ENCODE data around the gene GBGT1.
"Not testable (repeated sequence)": the region's sequence is repeated elsewhere in the genome, so short reads cannot be mapped to it uniquely, and the experiment has no call there.

Gene GBGT1

GRCh38 chr9:133163504-133164172 is at the start of gene GBGT1:
Gene GBGT1, minus strand, starts transcription at chr9:133163914. Its CDS starts 1,502 bp downstream, at chr9:133162412.
- DNase-seq (ENCODE audit: low read depth): no peak

GRCh38 chr9:133210609-133211008 is 46.9 kb upstream of the GBGT1 start:
- no peak for DNase-seq (ENCODE audit: low read depth)

GRCh38 chr9:133210202-133210532 is 46.5 kb upstream of the GBGT1 start:
- DNase-seq (ENCODE audit: low read depth): no peak

DNA sequence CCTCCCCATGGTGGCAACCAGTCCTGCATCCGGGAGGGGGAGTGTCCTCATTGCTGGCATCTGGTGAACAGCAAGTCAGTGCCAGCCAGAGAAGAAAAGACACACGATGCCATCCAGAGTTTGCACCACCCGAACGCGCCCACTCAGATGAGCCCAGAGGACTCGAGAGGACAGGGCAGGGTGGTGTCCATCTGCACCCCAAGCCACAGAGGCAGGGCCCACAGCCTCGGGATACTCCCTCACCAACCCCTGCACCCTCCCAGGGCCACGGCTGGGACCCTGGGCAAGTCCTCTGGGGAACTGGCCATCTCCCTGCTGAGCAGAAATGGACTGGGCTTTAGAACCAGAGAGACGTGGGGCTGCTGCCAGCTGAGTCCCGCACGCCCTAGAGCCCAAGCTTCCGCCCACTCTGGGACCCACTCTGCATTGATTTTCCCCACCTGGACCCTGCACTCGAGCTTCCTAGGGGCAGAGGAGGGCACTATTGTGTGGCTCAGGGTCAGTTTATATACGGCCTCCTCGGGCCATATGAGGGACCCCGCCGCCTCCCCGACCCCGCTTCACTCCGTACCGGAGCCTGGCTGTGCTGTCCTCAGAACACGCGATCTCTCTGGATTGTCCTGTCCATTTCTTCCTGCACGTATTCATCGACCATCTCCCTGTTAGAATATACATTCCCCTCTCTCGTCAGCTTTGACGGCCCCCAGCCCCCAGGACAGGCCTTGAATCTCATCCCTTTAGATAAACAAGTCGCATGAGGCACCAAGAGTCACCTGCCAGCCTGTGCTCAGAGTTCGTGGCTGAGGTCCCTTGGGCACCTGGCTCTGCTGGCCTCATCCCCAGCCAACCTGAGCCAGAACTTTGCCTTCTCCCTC is 45.9 kb upstream of the GBGT1 start:
- DNase-seq (ENCODE audit: low read depth): not testable (repeated sequence)

GRCh38 chr9:133208880-133209300 is 45.2 kb upstream of the GBGT1 start, which contains the start of gene OBP2B:
Gene OBP2B, minus strand, starts transcription at chr9:133209250. Its CDS starts 51 bp downstream, at chr9:133209199.
- DNase-seq (ENCODE audit: low read depth): not testable (repeated sequence)

DNA sequence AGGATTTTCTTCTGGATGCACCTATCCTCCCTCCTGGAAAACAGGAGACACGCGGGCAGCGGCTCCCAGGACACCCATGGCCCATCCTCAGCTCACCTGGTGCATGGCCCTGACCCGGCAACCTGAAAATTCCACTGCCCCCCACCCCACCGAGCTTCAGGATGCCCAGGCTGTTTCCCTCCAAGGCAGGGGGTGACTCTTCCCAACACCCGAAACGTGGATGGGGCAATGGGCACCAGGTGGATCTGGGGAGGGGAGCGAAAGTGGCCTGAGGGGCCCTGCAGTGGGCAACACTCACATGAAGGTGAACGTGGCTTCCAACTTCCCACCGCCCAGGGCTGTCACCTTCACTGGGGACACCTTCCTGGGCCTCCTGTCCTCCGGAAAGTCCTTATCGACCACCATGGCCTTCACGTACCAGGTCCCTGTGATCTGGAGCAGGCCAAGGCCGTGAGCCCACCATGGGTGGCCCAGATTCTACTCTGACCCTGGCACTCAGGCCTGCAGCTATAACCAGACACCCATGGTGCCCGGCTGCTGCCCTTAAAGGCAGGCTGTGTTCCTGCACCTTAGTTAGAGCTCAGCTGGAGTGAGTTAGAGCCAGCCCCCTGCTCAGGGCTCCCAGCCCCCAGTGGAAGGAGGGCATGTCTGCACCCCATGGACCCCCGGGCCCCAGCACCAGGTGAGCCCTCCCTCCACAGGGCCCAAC is 44.6 kb upstream of the GBGT1 start:
- not testable (repeated sequence) for DNase-seq (ENCODE audit: low read depth)

- DNase-seq (ENCODE audit: low read depth): no peak
Measured at GRCh38 chr9:133207540-133208170, 43.9 kb upstream of the GBGT1 start.

DNA sequence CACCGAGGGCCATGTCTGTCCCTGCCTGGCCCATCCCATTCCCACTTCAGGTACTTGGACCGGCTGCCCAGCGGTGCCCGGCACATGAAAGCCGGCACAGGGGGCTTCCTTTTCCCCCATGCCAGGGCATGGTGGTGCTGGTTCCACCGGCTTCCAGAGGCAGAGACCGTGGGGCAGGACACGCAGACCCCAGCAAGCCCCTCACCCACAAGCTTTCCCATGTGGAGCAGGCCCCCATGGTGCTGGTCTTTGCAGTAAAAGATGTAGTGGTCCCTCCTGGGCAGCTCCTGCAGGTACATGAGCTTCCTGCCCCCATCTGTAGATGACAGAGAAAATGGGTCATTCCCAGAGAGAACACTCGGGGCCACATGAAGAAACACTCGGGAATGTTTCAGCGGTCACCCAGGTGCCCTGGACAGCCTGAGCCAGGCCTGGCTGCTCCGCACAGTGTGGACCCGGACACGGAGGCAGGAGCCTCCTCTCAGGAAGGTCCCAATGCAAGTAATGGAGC is 43.4 kb upstream of the GBGT1 start:
- no peak for DNase-seq (ENCODE audit: low read depth)

DNA sequence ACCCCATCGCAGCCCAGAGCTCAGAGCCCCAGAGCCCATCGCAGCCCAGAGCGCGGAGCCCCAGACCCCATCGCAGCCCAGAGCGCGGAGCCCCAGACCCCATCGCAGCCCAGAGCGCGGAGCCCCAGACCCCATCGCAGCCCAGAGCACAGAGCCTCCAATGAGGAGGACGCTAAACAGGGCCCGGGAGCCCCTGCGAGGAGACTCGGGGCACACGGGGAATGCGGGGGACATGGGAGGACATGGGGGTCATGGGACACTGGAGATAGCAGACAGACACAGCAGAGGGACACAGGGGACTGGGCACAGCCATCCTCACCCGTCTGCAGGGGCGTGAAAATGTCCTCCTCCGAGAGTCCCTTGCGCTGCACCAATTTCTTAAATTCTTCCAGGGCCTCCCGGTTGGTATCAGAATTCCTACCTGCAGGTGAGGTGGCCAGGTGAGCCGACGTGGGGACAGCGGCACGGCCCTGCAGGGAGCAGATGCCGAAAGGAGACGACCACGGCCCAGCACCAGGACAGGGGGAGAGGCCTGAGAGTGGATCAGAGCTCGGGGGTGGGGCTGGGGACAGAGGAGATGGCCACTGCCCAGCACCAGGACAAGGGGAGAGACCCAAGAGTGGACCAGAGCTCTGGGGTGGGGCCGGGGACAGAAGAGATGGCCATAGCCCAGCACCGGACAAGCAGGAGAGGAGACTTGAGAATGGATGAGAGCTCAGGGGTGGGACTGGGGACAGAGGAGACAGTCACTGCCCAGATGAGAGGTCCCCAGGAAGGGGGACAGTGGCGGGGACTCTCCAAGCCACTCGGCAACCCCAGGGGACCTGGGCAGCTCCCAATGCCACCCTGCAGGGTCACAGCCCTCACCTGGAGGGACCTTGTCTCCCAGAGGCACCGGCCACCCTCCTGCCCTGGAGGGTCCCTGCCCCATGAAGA is 42.5 kb upstream of the GBGT1 start:
- DNase-seq (ENCODE audit: low read depth): no peak

DNA sequence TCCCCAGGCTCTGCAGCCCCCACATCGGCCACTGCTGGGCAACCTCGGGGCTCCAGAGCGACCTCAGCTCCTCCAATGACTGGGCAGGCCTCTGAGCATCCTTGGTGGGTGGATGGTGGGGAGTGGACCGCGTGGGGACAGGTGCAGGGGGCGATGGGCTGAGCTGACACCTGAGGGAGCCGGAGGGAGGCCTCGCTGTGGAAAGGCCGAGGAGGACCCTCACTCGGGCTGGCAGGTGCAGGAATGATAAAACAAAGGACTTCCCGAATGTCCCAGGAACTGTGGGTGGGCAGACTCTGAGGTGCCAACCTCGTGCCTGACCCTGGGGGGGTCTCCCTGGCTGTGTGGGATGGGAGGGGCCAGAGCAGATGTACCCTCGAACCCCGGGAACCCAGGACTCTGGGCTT is 41.8 kb upstream of the GBGT1 start:
- not testable (repeated sequence) for DNase-seq (ENCODE audit: low read depth)

DNA sequence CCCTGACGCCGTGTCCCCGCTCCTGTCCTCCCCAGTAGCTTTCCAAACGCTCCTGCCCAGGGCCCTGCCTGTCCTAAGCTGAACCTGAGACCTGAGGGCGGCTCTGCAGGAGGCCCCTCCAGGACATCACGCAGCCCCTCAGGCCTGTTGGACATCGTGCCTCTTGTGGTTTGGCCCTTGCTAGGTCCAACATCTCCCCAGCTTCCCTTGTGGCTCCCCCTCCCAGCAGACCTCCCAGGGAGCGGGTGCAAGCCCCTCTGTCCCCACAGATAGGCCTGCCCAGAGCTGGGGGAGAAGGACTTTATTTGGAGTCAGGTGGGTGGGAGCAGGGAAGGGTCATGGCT is 41.3 kb upstream of the GBGT1 start:
- DNase-seq (ENCODE audit: low read depth): no peak

- no peak for DNase-seq (ENCODE audit: low read depth)
Measured at GRCh38 chr9:133204335-133204992, 40.8 kb upstream of the GBGT1 start.

GRCh38 chr9:133203506-133204075 is 39.9 kb upstream of the GBGT1 start:
- no peak for DNase-seq (ENCODE audit: low read depth)

DNA sequence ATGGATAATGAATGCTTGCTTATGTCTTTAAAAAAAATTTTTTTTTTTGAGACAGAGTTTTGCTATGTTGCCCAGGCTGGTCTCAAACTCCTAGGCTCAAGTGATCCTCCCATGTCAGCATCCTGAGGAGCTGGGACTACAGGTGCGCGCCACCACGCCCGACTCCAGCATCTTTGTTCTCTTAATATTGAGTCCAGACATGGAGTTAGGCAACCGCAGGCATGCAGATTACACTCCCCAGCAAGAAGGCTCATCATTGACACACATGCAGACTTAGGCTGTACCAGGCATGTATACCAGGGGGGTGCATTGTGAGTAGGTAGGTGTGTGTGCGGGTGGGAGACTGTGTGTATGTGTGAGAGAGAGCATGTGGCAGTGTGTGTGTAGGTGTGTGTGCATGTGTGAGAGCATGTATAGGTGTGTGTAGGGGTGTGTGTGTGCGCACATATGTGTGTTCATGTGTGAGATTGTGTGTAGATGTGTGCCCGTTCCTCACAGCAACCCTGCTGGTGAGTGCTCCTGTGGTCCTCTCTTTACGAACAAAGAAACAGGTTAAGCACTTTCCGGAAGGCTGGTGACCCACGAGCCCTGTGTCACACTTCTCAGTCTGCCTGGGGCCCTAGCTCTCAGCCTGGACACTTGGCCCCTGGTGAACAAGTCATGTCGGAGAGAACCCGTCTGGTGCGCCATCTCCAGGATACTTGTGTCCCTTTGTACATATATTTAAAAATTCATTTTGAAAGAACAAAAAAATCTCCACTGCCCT is 39.2 kb upstream of the GBGT1 start:
- no peak for DNase-seq (ENCODE audit: low read depth)

- no peak for DNase-seq (ENCODE audit: low read depth)
Measured at GRCh38 chr9:133202145-133202513, 38.4 kb upstream of the GBGT1 start.

DNA sequence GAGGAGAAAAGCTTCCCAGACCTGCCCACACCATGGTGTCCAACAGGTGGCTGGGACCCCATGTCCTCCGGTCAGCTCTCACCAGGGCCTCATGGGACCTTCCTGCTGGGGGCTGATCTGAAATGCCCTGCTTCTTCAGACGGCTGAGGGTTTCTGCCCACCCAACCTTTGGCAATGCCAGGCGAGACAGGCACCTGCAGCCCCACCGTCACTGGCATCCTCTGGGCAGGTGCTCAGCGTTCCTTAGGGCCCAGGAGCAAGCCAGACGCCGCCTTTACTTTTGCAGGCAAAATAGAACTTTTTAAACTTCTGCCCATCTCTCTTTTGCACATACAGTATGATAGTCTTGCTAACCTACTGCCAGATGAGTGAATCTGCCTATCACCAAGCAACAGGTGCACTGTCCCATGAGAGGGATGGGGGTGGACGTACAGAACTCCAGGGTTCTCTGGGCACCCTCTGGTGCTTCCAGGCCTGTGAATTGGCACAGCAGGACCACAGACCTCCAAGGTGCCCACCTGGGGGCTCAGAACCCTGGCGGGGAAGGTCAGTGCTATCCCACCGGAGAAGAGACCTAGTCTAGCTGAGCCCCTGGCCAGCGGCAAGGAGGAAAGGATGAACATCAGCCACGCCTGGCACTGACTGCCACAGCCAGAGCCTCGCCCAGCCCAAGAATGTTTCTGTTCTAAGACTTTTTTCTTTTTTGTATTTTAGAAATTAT is 37.9 kb upstream of the GBGT1 start:
- DNase-seq (ENCODE audit: low read depth): no peak

- no peak for DNase-seq (ENCODE audit: low read depth)
Measured at GRCh38 chr9:133200631-133201030, 36.9 kb upstream of the GBGT1 start.

- DNase-seq (ENCODE audit: low read depth): no peak
Measured at GRCh38 chr9:133199648-133200321, 36.1 kb upstream of the GBGT1 start.
